Panc1 (cell line): ENCODE data around the gene MFAP3.

Experiments used
- CTCF ChIP-seq: fragments of 450-650 bp; IDR thresholded peaks from 2 replicates; pipeline ENCODE4 v1.5.1; 2017; ENCODE audit warnings: mild to moderate bottlenecking
- POLR2AphosphoS5 ChIP-seq: IDR thresholded peaks from 2 replicates; pipeline ENCODE4 v1.6.1; 2012; ENCODE audit warnings: mild to moderate bottlenecking, low read depth, low read length, moderate library complexity
- REST ChIP-seq, 2 experiments: IDR thresholded peaks; 2 replicates each; pipeline ENCODE4 v1.6.1; 2011 to 2012; ENCODE audit warnings: low read depth in 2 of 2, control low read depth in 1 of 2, low read length in 1 of 2, mild to moderate bottlenecking in 1 of 2, moderate library complexity in 1 of 2; ENCODE audit not compliant: insufficient read depth in 1 of 2
- SIN3A ChIP-seq: IDR thresholded peaks from 2 replicates; pipeline ENCODE4 v1.6.1; 2012; ENCODE audit warnings: low read depth, mild to moderate bottlenecking, low read length, moderate library complexity, borderline replicate concordance; ENCODE audit not compliant: insufficient read depth
- TCF7L2 ChIP-seq: IDR thresholded peaks from 2 replicates; pipeline ENCODE4 v1.6.1; 2011; ENCODE audit warnings: mild to moderate bottlenecking, low read depth, low read length, inconsistent platforms

DNA sequence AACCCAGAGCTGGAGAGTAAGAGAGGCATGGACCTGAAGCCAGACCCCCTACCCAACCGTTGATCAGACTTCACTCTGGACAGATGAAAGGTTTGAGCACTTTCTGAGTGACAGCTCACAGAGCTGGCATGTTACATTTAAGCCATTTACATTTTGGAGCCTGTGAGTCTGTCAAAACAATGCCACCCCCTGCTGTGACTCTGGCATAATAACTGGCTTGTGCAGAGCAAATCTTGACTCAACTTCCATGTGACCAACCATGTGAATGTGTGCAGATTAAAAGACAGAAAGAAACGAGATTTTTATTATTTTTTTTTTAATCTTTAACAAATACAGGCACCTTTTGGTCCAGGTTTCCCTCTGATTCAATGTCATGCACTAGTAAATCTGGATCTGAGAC lies 48.5 kb downstream of the MFAP3 start:
- TF ChIP-seq CTCF (no peak), POLR2AphosphoS5 (no peak), SIN3A (no peak), REST (IDR thresholded peaks at IDR 0.05; ENCODE audit: insufficient read depth in 1 of 2, low read depth in 2 of 2, low read length in 1 of 2) (no peak), TCF7L2 (no peak)
